NK-92 (cell line): Measurements from ENCODE around the gene CRABP2.
A peak's percentile ranks its signal among the peaks of the same experiment; 100 is the strongest.

Experiments used
- DNase-seq: peaks from one replicate; lab custom pipeline; 2025; ENCODE audit not compliant: unreplicated experiment; lab: John Stamatoyannopoulos, UW

The CRABP2 gene

GRCh38 chr1:156670791-156671190 lies 34.6 kb downstream of the CRABP2 start:
- no peak for DNase-seq

GRCh38 chr1:156670359-156670758 lies 35.0 kb downstream of the CRABP2 start:
- DNase-seq, result no peak

GRCh38 chr1:156669794-156670193 lies 35.6 kb downstream of the CRABP2 start:
- DNase-seq, result no peak

- no peak for DNase-seq
Observed at GRCh38 chr1:156668801-156669637, 36.4 kb downstream of the CRABP2 start.

- no peak for DNase-seq
Observed at GRCh38 chr1:156667968-156668709, 37.2 kb downstream of the CRABP2 start.

GRCh38 chr1:156667610-156667967 lies 37.8 kb downstream of the CRABP2 start:
- no peak for DNase-seq

- DNase-seq, result no peak
Observed at GRCh38 chr1:156666862-156667609, 38.3 kb downstream of the CRABP2 start.

- no peak for DNase-seq
Observed at GRCh38 chr1:156665539-156665938, 39.8 kb downstream of the CRABP2 start.

GRCh38 chr1:156664767-156665411 lies 40.5 kb downstream of the CRABP2 start:
- no peak for DNase-seq

GRCh38 chr1:156664046-156664766 lies 41.2 kb downstream of the CRABP2 start:
- no peak for DNase-seq

- no peak for DNase-seq
Observed at GRCh38 chr1:156663178-156663577, 42.2 kb downstream of the CRABP2 start.

GRCh38 chr1:156662800-156663055 lies 42.7 kb downstream of the CRABP2 start:
- DNase-seq, result no peak

GRCh38 chr1:156662005-156662799 lies 43.2 kb downstream of the CRABP2 start:
- DNase-seq, result no peak

- DNase-seq, result no peak
Observed at GRCh38 chr1:156660752-156661112, 44.7 kb downstream of the CRABP2 start.

- peak; percentile 32 for DNase-seq
Observed at GRCh38 chr1:156659988-156660751, 45.2 kb downstream of the CRABP2 start.

- no peak for DNase-seq
Observed at GRCh38 chr1:156659661-156659987, 45.8 kb downstream of the CRABP2 start.

- no peak for DNase-seq
Observed at GRCh38 chr1:156658945-156659574, 46.3 kb downstream of the CRABP2 start.

GRCh38 chr1:156658496-156658895 lies 46.9 kb downstream of the CRABP2 start:
- DNase-seq, result no peak

- DNase-seq, result no peak
Observed at GRCh38 chr1:156657741-156658319, 47.6 kb downstream of the CRABP2 start.
